WTC11 (cell line): ENCODE measurements around the gene WDR46. TPM values are rescaled to one million over a fixed set of nuclear protein-coding genes. Genes with fewer than 3 reads are reported as not detected.

Source experiments
- ATAC-seq: fragments of 200-7000 bp; cut with Tn5 transposase; 2 replicates; pipeline ENCODE4 v1.10.0; 2021; ENCODE audit warnings: mild to moderate bottlenecking, moderate library complexity
- CTCF ChIA-PET: fragments of 300-600 bp; sonication (Branson Sonifier 250); formaldehyde crosslinking; loops from one replicate; lab custom pipeline; 2021; ENCODE audit warnings: antibody characterized with exemption; lab: Charles Lee
- POLR2A ChIA-PET: fragments of 350-600 bp; sonication (Branson Sonifier 250); formaldehyde crosslinking; loops from one replicate; lab custom pipeline; 2021; ENCODE audit warnings: antibody characterized with exemption; lab: Charles Lee
- DNase-seq: peaks from one replicate; pipeline ENCODE4 v3.0.0; 2021; ENCODE audit warnings: low spot score
- H3K27ac Mint-ChIP-seq: 2 replicates; pipeline ENCODE4 v1.8.0; 2021; ENCODE audit warnings: mixed read lengths
- H3K27me3 Mint-ChIP-seq: 2 replicates; pipeline ENCODE4 v1.8.0; 2021; ENCODE audit warnings: low read depth, mild to moderate bottlenecking, moderate library complexity, mixed read lengths
- H3K36me3 Mint-ChIP-seq: 2 replicates; pipeline ENCODE4 v1.8.0; 2021; ENCODE audit warnings: mixed read lengths
- H3K4me1 Mint-ChIP-seq: 2 replicates; pipeline ENCODE4 v1.8.0; 2022; ENCODE audit warnings: mixed read lengths
- H3K4me3 Mint-ChIP-seq: 2 replicates; pipeline ENCODE4 v1.8.0; 2021; ENCODE audit warnings: mild to moderate bottlenecking, moderate library complexity, mixed read lengths
- H3K9me3 Mint-ChIP-seq: 2 replicates; pipeline ENCODE4 v1.8.0; 2021; ENCODE audit warnings: mixed read lengths
- CREB1 ChIP-seq: sonication (generic); formaldehyde crosslinking; IDR thresholded peaks from 2 replicates; pipeline ENCODE4 v1.8.0; 2023; ENCODE audit warnings: mild to moderate bottlenecking, missing genetic modification reagents
- CREM ChIP-seq: sonication (generic); formaldehyde crosslinking; IDR thresholded peaks from 2 replicates; pipeline ENCODE4 v1.8.1; 2022; ENCODE audit warnings: mild to moderate bottlenecking, missing genetic modification reagents, moderate library complexity
- E2F5 ChIP-seq: sonication (generic); formaldehyde crosslinking; IDR thresholded peaks from 2 replicates; pipeline ENCODE4 v1.8.1; 2022; ENCODE audit warnings: mild to moderate bottlenecking, moderate library complexity, missing genetic modification reagents
- ERG ChIP-seq: fragments of 250-450 bp; sonication (Bioruptor Pico); IDR thresholded peaks from 2 replicates; pipeline ENCODE4 v1.8.0; 2021; ENCODE audit warnings: mild to moderate bottlenecking
- FOXK1 ChIP-seq: sonication (generic); formaldehyde crosslinking; IDR thresholded peaks from 2 replicates; pipeline ENCODE4 v1.8.0; 2022; ENCODE audit warnings: mild to moderate bottlenecking, moderate library complexity, missing genetic modification reagents
- FOXP1 ChIP-seq: sonication (generic); formaldehyde crosslinking; IDR thresholded peaks from 2 replicates; pipeline ENCODE4 v1.8.0; 2022; ENCODE audit warnings: missing genetic modification reagents, mild to moderate bottlenecking, moderate library complexity, borderline replicate concordance
- GABPB1 ChIP-seq: sonication (generic); formaldehyde crosslinking; IDR thresholded peaks from 2 replicates; pipeline ENCODE4 v1.8.1; 2023; ENCODE audit warnings: mild to moderate bottlenecking, missing genetic modification reagents
- GTF2I ChIP-seq: fragments of 250-450 bp; sonication (Bioruptor Pico); conservative IDR thresholded peaks from 2 replicates; pipeline ENCODE4 v1.4.0; 2021; ENCODE audit warnings: mild to moderate bottlenecking
- HMGXB4 ChIP-seq: sonication (generic); formaldehyde crosslinking; IDR thresholded peaks from 2 replicates; pipeline ENCODE4 v1.8.1; 2023; ENCODE audit warnings: mild to moderate bottlenecking, moderate library complexity, missing genetic modification reagents
- MXD4 ChIP-seq: fragments of 250-450 bp; sonication (Bioruptor Pico); IDR thresholded peaks from 2 replicates; pipeline ENCODE4 v1.8.0; 2021; ENCODE audit warnings: mild to moderate bottlenecking, moderate library complexity, borderline replicate concordance
- NFYB ChIP-seq: sonication (generic); formaldehyde crosslinking; conservative IDR thresholded peaks from 2 replicates; pipeline ENCODE4 v1.8.0; 2022; ENCODE audit warnings: low read depth, missing genetic modification reagents
- NR1H2 ChIP-seq: sonication (generic); formaldehyde crosslinking; IDR thresholded peaks from 2 replicates; pipeline ENCODE4 v1.9.0; 2021; ENCODE audit warnings: mild to moderate bottlenecking, moderate library complexity, missing genetic modification reagents
- SOX15 ChIP-seq: fragments of 250-450 bp; sonication (Bioruptor Pico); IDR thresholded peaks from 2 replicates; pipeline ENCODE4 v1.9.0; 2021; ENCODE audit warnings: mild to moderate bottlenecking
- TEAD1 ChIP-seq: sonication (generic); formaldehyde crosslinking; IDR thresholded peaks from 2 replicates; pipeline ENCODE4 v1.8.0; 2022; ENCODE audit warnings: mild to moderate bottlenecking, missing genetic modification reagents
- TP53 ChIP-seq: sonication (generic); formaldehyde crosslinking; IDR thresholded peaks from 2 replicates; pipeline ENCODE4 v1.8.1; 2023; ENCODE audit warnings: mild to moderate bottlenecking, missing genetic modification reagents
- ZNF138 ChIP-seq: sonication (generic); formaldehyde crosslinking; conservative IDR thresholded peaks from 2 replicates; pipeline ENCODE4 v1.8.1; 2022; ENCODE audit warnings: mild to moderate bottlenecking, moderate library complexity, missing genetic modification reagents
- ZNF232 ChIP-seq: sonication (generic); formaldehyde crosslinking; IDR thresholded peaks from 2 replicates; pipeline ENCODE4 v1.8.0; 2022; ENCODE audit warnings: mild to moderate bottlenecking, missing genetic modification reagents
- ZNF423 ChIP-seq: fragments of 250-450 bp; sonication (Bioruptor Pico); IDR thresholded peaks from 2 replicates; pipeline ENCODE4 v2.1.2; 2022; ENCODE audit warnings: mild to moderate bottlenecking, moderate library complexity
- total RNA-seq: library from RNA; stranded (reverse); gene quantifications from 3 replicates; pipeline ENCODE4 v1.2.3, GENCODE V29; 2021
- TF ChIP-seq, protein P1 (sequence below): sonication (generic); formaldehyde crosslinking; IDR thresholded peaks from 2 replicates; pipeline ENCODE4 v1.8.0; 2023; ENCODE audit warnings: missing genetic modification reagents
- TF ChIP-seq, protein P2 (sequence below): sonication (generic); formaldehyde crosslinking; IDR thresholded peaks from 2 replicates; pipeline ENCODE4 v1.8.0; 2022; ENCODE audit warnings: mild to moderate bottlenecking, missing genetic modification reagents
- TF ChIP-seq, protein P3 (sequence below): sonication (generic); formaldehyde crosslinking; IDR thresholded peaks from 2 replicates; pipeline ENCODE4 v1.8.0; 2023; ENCODE audit warnings: missing genetic modification reagents, mild to moderate bottlenecking, borderline replicate concordance
- TF ChIP-seq, protein P4 (sequence below): sonication (generic); formaldehyde crosslinking; IDR thresholded peaks from 2 replicates; pipeline ENCODE4 v1.8.0; 2022; ENCODE audit warnings: missing genetic modification reagents

WDR46 gene
- total RNA-seq, 1 experiment from 2014 or later, result 94.5 TPM

DNA sequence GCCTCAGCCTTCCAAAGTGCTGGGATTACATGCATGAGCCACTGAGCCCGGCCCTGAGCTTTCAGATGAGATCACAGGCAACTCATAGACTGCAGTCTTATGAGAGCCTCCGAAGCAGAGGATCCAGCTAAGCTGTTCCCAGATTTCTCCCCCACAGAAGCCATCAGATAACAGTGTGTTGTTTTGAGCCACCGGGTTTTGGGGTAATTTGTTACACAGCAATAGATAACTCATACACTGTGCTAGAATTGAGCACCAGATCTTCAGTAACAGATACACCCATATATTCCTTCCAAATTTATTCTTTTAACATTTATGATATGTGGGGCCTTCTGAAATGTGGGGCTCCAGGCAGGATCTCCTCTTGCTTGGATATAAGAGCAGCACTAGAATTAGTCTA, 47.5 kb upstream of the WDR46 start:
- no peak for DNase-seq
- TF ChIP-seq NR1H2 (CRISPR knock-in tag) (no peak), ERG (CRISPR knock-in tag) (no peak), GTF2I (CRISPR knock-in tag) (no peak), FOXP1 (no peak), MXD4 (CRISPR knock-in tag) (no peak), ZNF138 (no peak), GABPB1 (CRISPR knock-in tag) (no peak), HMGXB4 (CRISPR knock-in tag) (no peak), E2F5 (CRISPR knock-in tag) (no peak), TP53 (CRISPR knock-in tag) (no peak), TEAD1 (CRISPR knock-in tag) (no peak), NFYB (no peak), CREM (CRISPR knock-in tag) (no peak), CREB1 (no peak)
- TF ChIP-seq, protein P1, sequence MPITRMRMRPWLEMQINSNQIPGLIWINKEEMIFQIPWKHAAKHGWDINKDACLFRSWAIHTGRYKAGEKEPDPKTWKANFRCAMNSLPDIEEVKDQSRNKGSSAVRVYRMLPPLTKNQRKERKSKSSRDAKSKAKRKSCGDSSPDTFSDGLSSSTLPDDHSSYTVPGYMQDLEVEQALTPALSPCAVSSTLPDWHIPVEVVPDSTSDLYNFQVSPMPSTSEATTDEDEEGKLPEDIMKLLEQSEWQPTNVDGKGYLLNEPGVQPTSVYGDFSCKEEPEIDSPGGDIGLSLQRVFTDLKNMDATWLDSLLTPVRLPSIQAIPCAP (CRISPR knock-in tag), result no peak
- TF ChIP-seq, protein P2, sequence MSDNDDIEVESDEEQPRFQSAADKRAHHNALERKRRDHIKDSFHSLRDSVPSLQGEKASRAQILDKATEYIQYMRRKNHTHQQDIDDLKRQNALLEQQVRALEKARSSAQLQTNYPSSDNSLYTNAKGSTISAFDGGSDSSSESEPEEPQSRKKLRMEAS, result no peak
- TF ChIP-seq, protein P3, sequence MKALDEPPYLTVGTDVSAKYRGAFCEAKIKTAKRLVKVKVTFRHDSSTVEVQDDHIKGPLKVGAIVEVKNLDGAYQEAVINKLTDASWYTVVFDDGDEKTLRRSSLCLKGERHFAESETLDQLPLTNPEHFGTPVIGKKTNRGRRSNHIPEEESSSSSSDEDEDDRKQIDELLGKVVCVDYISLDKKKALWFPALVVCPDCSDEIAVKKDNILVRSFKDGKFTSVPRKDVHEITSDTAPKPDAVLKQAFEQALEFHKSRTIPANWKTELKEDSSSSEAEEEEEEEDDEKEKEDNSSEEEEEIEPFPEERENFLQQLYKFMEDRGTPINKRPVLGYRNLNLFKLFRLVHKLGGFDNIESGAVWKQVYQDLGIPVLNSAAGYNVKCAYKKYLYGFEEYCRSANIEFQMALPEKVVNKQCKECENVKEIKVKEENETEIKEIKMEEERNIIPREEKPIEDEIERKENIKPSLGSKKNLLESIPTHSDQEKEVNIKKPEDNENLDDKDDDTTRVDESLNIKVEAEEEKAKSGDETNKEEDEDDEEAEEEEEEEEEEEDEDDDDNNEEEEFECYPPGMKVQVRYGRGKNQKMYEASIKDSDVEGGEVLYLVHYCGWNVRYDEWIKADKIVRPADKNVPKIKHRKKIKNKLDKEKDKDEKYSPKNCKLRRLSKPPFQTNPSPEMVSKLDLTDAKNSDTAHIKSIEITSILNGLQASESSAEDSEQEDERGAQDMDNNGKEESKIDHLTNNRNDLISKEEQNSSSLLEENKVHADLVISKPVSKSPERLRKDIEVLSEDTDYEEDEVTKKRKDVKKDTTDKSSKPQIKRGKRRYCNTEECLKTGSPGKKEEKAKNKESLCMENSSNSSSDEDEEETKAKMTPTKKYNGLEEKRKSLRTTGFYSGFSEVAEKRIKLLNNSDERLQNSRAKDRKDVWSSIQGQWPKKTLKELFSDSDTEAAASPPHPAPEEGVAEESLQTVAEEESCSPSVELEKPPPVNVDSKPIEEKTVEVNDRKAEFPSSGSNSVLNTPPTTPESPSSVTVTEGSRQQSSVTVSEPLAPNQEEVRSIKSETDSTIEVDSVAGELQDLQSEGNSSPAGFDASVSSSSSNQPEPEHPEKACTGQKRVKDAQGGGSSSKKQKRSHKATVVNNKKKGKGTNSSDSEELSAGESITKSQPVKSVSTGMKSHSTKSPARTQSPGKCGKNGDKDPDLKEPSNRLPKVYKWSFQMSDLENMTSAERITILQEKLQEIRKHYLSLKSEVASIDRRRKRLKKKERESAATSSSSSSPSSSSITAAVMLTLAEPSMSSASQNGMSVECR (CRISPR knock-in tag), result no peak
- TF ChIP-seq, all 79 proteins: peak for 0
- H3K27me3 Mint-ChIP-seq, result no peaks in the 10 kb centered on the region
- H3K36me3 Mint-ChIP-seq, result no peaks in the 10 kb centered on the region
- H3K4me1 Mint-ChIP-seq, result no peaks in the 10 kb centered on the region
- H3K9me3 Mint-ChIP-seq, result no peaks in the 10 kb centered on the region
- POLR2A ChIA-PET, result no interaction called here
- no peak overlapping the region for H3K4me3 Mint-ChIP-seq
- CTCF ChIA-PET, result interaction anchor here (0.7 to 3.3 kb wide), 3 partner anchors 9 to 719 kb away, joined by 4 to 9 read pairs (median 4); no protein-coding TSS in a partner anchor
- ATAC-seq, result no peak
- no peak overlapping the region for H3K27ac Mint-ChIP-seq

DNA sequence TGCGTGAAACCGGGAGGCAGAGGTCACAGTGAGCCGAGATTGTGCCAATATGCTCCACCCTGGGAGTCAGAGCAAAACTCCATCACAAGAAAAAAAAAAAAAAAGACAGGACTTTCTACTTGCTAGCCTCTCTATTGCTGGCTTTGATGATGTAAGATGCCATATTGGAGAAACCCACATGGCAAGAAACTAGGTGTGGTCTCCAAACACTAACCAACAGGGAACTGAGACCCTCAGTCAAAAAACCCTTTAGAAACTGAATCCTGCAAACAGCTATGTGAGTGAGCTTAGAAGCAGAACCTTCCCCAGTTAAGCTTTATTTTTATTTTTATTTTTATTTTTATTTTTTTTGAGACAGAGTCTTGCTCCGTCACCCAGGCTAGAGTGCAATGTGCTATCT, 46.9 kb upstream of the WDR46 start:
- DNase-seq (no peak), ATAC-seq (no peak)
- no peak overlapping the region for H3K4me3 Mint-ChIP-seq
- no peaks in the 10 kb centered on the region for H3K36me3 Mint-ChIP-seq
- H3K27me3 Mint-ChIP-seq, result no peaks in the 10 kb centered on the region
- H3K27ac Mint-ChIP-seq, result no peak overlapping the region
- ChIA-PET CTCF (interaction anchor here (1.1 to 3.3 kb wide), 2 partner anchors 9 to 29 kb away, joined by 4 to 9 read pairs; no protein-coding TSS in a partner anchor), POLR2A (interaction anchor here (0.6 kb wide), 1 partner anchor 199 kb away, joined by 6 read pairs; no protein-coding TSS in a partner anchor)
- H3K4me1 Mint-ChIP-seq, result no peaks in the 10 kb centered on the region
- H3K9me3 Mint-ChIP-seq, result no peaks in the 10 kb centered on the region
- no peak for TF ChIP-seq NR1H2 (CRISPR knock-in tag)
- TF ChIP-seq SOX15, result no peak
- TF ChIP-seq TEAD1 (CRISPR knock-in tag), result no peak
- no peak for TF ChIP-seq ZNF423 (CRISPR knock-in tag)
- TF ChIP-seq, protein P4, sequence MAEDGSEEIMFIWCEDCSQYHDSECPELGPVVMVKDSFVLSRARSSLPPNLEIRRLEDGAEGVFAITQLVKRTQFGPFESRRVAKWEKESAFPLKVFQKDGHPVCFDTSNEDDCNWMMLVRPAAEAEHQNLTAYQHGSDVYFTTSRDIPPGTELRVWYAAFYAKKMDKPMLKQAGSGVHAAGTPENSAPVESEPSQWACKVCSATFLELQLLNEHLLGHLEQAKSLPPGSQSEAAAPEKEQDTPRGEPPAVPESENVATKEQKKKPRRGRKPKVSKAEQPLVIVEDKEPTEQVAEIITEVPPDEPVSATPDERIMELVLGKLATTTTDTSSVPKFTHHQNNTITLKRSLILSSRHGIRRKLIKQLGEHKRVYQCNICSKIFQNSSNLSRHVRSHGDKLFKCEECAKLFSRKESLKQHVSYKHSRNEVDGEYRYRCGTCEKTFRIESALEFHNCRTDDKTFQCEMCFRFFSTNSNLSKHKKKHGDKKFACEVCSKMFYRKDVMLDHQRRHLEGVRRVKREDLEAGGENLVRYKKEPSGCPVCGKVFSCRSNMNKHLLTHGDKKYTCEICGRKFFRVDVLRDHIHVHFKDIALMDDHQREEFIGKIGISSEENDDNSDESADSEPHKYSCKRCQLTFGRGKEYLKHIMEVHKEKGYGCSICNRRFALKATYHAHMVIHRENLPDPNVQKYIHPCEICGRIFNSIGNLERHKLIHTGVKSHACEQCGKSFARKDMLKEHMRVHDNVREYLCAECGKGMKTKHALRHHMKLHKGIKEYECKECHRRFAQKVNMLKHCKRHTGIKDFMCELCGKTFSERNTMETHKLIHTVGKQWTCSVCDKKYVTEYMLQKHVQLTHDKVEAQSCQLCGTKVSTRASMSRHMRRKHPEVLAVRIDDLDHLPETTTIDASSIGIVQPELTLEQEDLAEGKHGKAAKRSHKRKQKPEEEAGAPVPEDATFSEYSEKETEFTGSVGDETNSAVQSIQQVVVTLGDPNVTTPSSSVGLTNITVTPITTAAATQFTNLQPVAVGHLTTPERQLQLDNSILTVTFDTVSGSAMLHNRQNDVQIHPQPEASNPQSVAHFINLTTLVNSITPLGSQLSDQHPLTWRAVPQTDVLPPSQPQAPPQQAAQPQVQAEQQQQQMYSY, result no peak
- no peak for TF ChIP-seq FOXK1 (CRISPR knock-in tag)
- no peak for TF ChIP-seq ZNF232
